Measurements from ENCODE around the gene ACP5.

GRCh38 chr19:11576227-11576626 is 1.2 kb downstream of the ACP5 start:
- TF ChIP-seq CTCF (IDR thresholded peaks at IDR 0.05; ENCODE audit: insufficient read depth, low read length) = no peak
- no peak for TF ChIP-seq REST (IDR thresholded peaks at IDR 0.05; ENCODE audit: insufficient replicate concordance, low read depth)
- TF ChIP-seq POLR2AphosphoS5 (IDR thresholded peaks at IDR 0.05; ENCODE audit: low read depth) = no peak
- 0 out of 2 replicates have a peak, but pooled peaks have one; percentile 7 for TF ChIP-seq SPI1 (IDR thresholded peaks at IDR 0.05; ENCODE audit: borderline replicate concordance, low read depth)

Measured in HL-60 (cell line).